ENCODE measurements around the gene SORT1. TPM values are rescaled to one million over a fixed set of nuclear protein-coding genes. Genes with fewer than 3 reads are reported as not detected.

Gene SORT1
- polyA plus RNA-seq: 7.4 and 14.4 TPM in 2 replicates

DNA sequence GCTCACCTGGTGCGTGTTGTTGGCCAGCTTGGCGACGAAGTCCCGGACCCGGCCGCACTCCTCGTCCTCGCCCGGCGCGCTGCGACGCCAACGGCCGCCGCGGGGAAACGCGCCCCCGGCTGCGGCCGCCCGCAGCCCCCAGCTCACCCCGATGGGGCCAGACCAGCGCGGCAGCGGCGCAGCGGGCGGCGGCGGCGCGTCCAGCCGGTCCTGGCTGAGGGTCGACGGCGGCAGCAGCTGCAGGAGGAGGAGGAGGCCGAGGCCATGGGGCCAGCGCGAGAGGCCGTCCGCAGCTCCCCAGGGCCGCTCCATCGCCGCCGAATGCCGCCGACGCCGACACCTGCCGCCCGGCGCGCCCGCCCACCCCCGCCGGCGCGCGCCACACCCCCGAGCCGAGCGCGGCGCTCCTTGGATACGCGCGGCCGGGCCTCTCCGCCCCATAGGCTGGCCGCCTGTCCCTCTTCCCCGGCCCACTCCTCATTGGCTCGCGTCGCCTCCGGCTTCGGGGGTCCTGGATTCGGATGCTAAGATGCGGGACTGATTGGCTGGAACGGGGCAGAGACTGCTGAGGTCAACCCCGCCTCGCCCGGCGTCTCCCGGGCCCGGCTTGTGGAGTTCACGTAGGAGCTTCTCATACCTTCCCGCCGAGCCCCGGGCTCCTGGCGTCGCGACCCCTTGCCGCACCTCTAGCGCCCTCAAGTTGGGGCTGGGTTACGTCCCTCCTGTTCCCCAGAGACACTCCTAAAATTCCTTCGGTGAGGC, at the start of gene SORT1:
Gene SORT1, minus strand, starts transcription at position 338 of the 762 bp plus-strand sequence. Its CDS starts 26 bp downstream, at position 312.

DNA sequence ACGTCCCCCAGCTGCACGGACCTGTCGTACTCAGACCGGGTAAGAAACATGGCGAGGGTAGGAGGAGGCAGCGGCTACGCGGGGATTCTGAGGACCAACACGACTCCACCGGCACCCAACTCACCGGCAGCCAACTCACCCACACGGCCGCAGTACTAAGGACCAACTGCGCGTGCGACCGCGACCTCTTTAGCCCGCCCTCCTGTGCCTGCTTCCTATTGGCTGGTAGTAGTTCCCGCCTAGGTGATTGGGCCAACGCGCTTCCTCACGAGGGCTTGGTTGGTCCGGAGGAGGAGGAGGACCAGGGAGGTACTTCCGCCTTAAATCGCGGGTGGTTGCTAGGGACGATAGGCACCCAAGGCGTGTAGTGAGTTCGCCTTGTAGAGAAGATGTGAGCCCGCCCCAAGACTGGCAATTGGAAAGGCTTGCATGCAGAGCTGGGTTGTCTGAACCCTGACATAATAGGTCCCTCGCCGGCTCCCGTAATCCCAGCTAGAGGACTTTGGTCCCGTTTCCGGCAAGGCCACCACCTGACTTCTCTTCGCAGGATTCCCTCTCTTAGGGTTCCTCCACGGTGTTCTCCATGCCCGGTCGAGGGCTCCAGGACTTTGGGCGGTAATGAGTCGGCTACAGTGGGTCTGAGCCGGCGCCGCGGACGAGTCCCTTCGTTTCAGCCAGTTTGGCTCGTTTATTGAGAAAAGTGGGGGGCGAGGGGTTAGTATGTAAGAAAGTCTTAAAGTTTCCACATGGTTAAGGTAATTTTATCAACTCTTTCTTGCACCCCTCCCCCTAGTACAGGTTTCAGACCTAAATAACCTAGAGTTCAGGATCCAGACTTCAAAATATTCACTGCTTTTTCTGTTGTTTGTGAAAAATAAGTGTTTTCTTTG, 28.8 kb upstream of the SORT1 start, which contains the start of gene PSMA5:
Gene PSMA5, minus strand, starts transcription at position 168 of the 890 bp plus-strand sequence. Its CDS starts 118 bp downstream, at position 50.

GRCh38 chr1:109306832-109307273, 90.9 kb downstream of the SORT1 start, which contains the start of gene MYBPHL:
Gene MYBPHL (minus strand): TSS chr1:109307011. CDS start chr1:109306991, 20 bp downstream.

GRCh38 chr1:109282952-109283747, 114.6 kb downstream of the SORT1 start, which contains the start of gene PSRC1:
Gene PSRC1 (minus strand): TSS chr1:109283145.

Other genes starting within 250 kb of the SORT1 start
- gene SARS1, start 184.0 kb downstream of the SORT1 start, polyA plus RNA-seq: 193 and 222 TPM in 2 replicates
- gene CELSR2, start 148.4 kb downstream of the SORT1 start, polyA plus RNA-seq: 4.2 and 6.6 TPM in 2 replicates
- gene PSRC1, start 114.8 kb downstream of the SORT1 start, polyA plus RNA-seq: 4.5 TPM in 1 of 2 replicates, not detected in the other
- 1.1 TPM in 1 of 2 replicates, not detected in the other for gene MYBPHL, start 90.9 kb downstream of the SORT1 start, polyA plus RNA-seq
- gene PSMA5, start 28.5 kb upstream of the SORT1 start, polyA plus RNA-seq: 103 and 114 TPM in 2 replicates
- not detected in 2 replicates for gene SYPL2, start 68.6 kb upstream of the SORT1 start, polyA plus RNA-seq
- gene ATXN7L2, start 86.0 kb upstream of the SORT1 start, polyA plus RNA-seq: 1.8 TPM in 1 of 2 replicates, not detected in the other
- gene CYB561D1, start 96.2 kb upstream of the SORT1 start, polyA plus RNA-seq: 1.6 and 4.2 TPM in 2 replicates
- gene AMIGO1, start 111.8 kb upstream of the SORT1 start, polyA plus RNA-seq: 36.7 and 50.3 TPM in 2 replicates
- 14.8 and 15.2 TPM in 2 replicates for gene GPR61, start 142.0 kb upstream of the SORT1 start, polyA plus RNA-seq
- 2.2 and 3.8 TPM in 2 replicates for gene GNAI3, start 150.7 kb upstream of the SORT1 start, polyA plus RNA-seq
- not detected in 2 replicates for gene GNAT2, start 221.7 kb upstream of the SORT1 start, polyA plus RNA-seq
- 22.1 and 37.9 TPM in 2 replicates for gene AMPD2, start 221.9 kb upstream of the SORT1 start, polyA plus RNA-seq

Data from Purkinje cell (primary cell).